IgD-negative memory B cell (primary cell): ENCODE measurements around the gene ACP5. TPM values are rescaled to one million over a fixed set of nuclear protein-coding genes. Genes with fewer than 3 reads are reported as not detected.

ENCODE experiments used
- polyA plus RNA-seq: library from polyadenylated mRNA; unstranded; fragments of 300-500 nt; fragmentation: Illumina TruSeq; gene quantifications from one replicate; pipeline ENCODE4 v1.2.3, GENCODE V29; 2021

The ACP5 gene
- polyA plus RNA-seq, 1 donor from 2014 or later: 109 TPM

Other genes with a start within 250 kb of the ACP5 start
- gene RAB3D, start 238.0 kb downstream of the ACP5 start, polyA plus RNA-seq: 2.7 TPM
- gene TMEM205, start 231.4 kb downstream of the ACP5 start, polyA plus RNA-seq: 101 TPM
- gene CCDC159, start 231.1 kb downstream of the ACP5 start, polyA plus RNA-seq: 24.1 TPM
- 1.9 TPM for gene PLPPR2, start 222.2 kb downstream of the ACP5 start, polyA plus RNA-seq
- gene SWSAP1, start 203.0 kb downstream of the ACP5 start, polyA plus RNA-seq: 6.4 TPM
- 8.1 TPM for gene EPOR, start 193.3 kb downstream of the ACP5 start, polyA plus RNA-seq
- 2.4 TPM for gene RGL3, start 158.3 kb downstream of the ACP5 start, polyA plus RNA-seq
- 0.89 TPM for gene ODAD3, start 142.5 kb downstream of the ACP5 start, polyA plus RNA-seq
- gene PRKCSH, start 142.0 kb downstream of the ACP5 start, polyA plus RNA-seq: 77.5 TPM
- gene ELAVL3, start 96.6 kb downstream of the ACP5 start, polyA plus RNA-seq: not detected
- gene ZNF653, start 71.8 kb downstream of the ACP5 start, polyA plus RNA-seq: 4.3 TPM
- 38.7 TPM for gene ECSIT, start 48.5 kb downstream of the ACP5 start, polyA plus RNA-seq
- not detected for gene CNN1, start 38.8 kb downstream of the ACP5 start, polyA plus RNA-seq
- gene ELOF1, start 18.4 kb downstream of the ACP5 start, polyA plus RNA-seq: 183 TPM
- gene ZNF627, start 19.8 kb upstream of the ACP5 start, polyA plus RNA-seq: 7.7 TPM
- 2.5 TPM for gene ZNF823, start 161.3 kb upstream of the ACP5 start, polyA plus RNA-seq
- 9.3 TPM for gene ZNF441, start 189.4 kb upstream of the ACP5 start, polyA plus RNA-seq
- 0.85 TPM for gene ZNF491, start 220.9 kb upstream of the ACP5 start, polyA plus RNA-seq
- gene ZNF440, start 236.6 kb upstream of the ACP5 start, polyA plus RNA-seq: 1.7 TPM